Neural crest cell (in vitro differentiated cells): ENCODE data around the gene CYP2S1. TPM values are rescaled to one million over a fixed set of nuclear protein-coding genes. Genes with fewer than 3 reads are reported as not detected.

Experiments used
- DNase-seq: peaks from one replicate; pipeline ENCODE4 v3.0.0; 2021; ENCODE audit warnings: low read depth, mixed read lengths, low spot score
- H3K27ac Mint-ChIP-seq: one replicate; pipeline ENCODE4 v1.8.0; 2021; ENCODE audit warnings: mild to moderate bottlenecking, mixed read lengths; ENCODE audit not compliant: unreplicated experiment
- H3K27me3 Mint-ChIP-seq: 2 replicates; pipeline ENCODE4 v1.8.0; 2021; ENCODE audit warnings: low read depth, mild to moderate bottlenecking, mixed read lengths
- H3K36me3 Mint-ChIP-seq: 2 replicates; pipeline ENCODE4 v1.8.0; 2021; ENCODE audit warnings: low read depth, mild to moderate bottlenecking, mixed read lengths
- H3K4me1 Mint-ChIP-seq: 2 replicates; pipeline ENCODE4 v1.8.0; 2021; ENCODE audit warnings: mixed read lengths
- H3K4me3 Mint-ChIP-seq: one replicate; pipeline ENCODE4 v1.8.0; 2021; ENCODE audit warnings: mild to moderate bottlenecking, mixed read lengths
- H3K9me3 Mint-ChIP-seq: 2 replicates; pipeline ENCODE4 v1.8.0; 2021; ENCODE audit warnings: mixed read lengths
- CTCF ChIP-seq: fragments of 200-600 bp; sonication (generic); conservative IDR thresholded peaks from 2 replicates; pipeline ENCODE4 v1.5.0; 2021; ENCODE audit warnings: antibody characterized with exemption, mild to moderate bottlenecking
- total RNA-seq: library from RNA; stranded (reverse); gene quantifications from 2 replicates; pipeline ENCODE4 v1.2.1, GENCODE V29; 2021

The CYP2S1 gene
- total RNA-seq, 1 donor from 2014 or later, result not detected

GRCh38 chr19:41217741-41218140 is 24.7 kb downstream of the CYP2S1 start:
- Mint-ChIP-seq H3K27ac (peak overlapping the region; percentile 83), H3K4me3 (peak overlapping the region; percentile 72), H3K27me3 (peaks cover 31% of the 10 kb centered on the region), H3K36me3 (no peaks in the 10 kb centered on the region), H3K9me3 (no peaks in the 10 kb centered on the region), H3K4me1 (peaks cover 43% of the 10 kb centered on the region)
- no peak for TF ChIP-seq CTCF
- DNase-seq, result no peak

DNA sequence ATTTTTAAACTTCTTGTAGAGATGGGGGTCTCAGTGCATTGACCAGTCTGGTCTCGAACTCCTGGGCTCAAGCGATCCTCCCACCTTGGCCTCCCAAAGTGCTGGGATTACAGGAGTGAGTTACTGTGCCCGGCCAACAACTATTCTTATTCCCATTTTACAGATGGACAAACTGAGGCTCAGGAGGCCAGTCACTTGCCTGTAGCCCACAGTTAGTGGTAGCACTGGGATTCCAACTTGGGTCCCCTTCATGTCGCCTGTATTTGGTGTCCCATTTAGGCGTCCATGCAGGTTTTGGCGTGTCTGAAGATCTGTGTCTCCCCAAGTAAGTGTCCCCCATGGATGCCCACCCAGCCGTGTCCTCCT is 25.2 kb downstream of the CYP2S1 start:
- Mint-ChIP-seq H3K9me3 (no peaks in the 10 kb centered on the region), H3K4me1 (peaks cover 47% of the 10 kb centered on the region), H3K36me3 (no peaks in the 10 kb centered on the region), H3K27me3 (peaks cover 31% of the 10 kb centered on the region), H3K4me3 (peak overlapping the region; percentile 90), H3K27ac (peak overlapping the region; percentile 21)
- DNase-seq, result no peak
- TF ChIP-seq CTCF, result no peak

GRCh38 chr19:41218615-41219507 is 25.8 kb downstream of the CYP2S1 start, which contains the start of gene AXL:
Gene AXL (plus strand): TSS chr19:41219223. CDS start chr19:41219393, 170 bp downstream.
- H3K4me1 Mint-ChIP-seq, result peaks cover 52% of the 10 kb centered on the region
- H3K4me3 Mint-ChIP-seq, result peak within 1 kb of the TSS; percentile 90
- peak; percentile 50 for DNase-seq
- no peak for TF ChIP-seq CTCF
- H3K27ac Mint-ChIP-seq, result peak within 1 kb of the TSS; percentile 21
- H3K27me3 Mint-ChIP-seq, result peaks cover 33% of the 10 kb centered on the region
- no peaks in the 10 kb centered on the region for H3K36me3 Mint-ChIP-seq
- H3K9me3 Mint-ChIP-seq, result no peaks in the 10 kb centered on the region

GRCh38 chr19:41219924-41220567 is 27.0 kb downstream of the CYP2S1 start:
- no peak for TF ChIP-seq CTCF
- Mint-ChIP-seq H3K27ac (no peak overlapping the region), H3K4me1 (peaks cover 61% of the 10 kb centered on the region)

DNA sequence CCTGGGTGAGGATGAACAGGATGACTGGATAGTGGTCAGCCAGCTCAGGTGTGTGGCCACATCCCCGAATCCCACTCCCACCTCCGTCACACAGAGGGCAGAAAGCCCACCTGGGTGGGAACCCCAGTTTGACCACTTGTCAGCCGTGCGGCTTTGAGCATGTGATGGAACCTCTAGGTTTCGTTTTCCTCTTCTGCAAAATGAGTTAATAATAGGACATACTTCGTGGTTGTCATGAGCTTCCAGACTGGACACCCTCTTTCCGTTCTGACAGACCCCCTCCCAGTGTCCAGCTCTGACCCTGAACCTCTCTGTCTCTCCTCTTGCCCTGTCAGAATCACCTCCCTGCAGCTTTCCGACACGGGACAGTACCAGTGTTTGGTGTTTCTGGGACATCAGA is 27.8 kb downstream of the CYP2S1 start:
- Mint-ChIP-seq H3K4me3 (peak overlapping the region; percentile 74), H3K27ac (no peak overlapping the region), H3K9me3 (no peaks in the 10 kb centered on the region), H3K4me1 (peaks cover 68% of the 10 kb centered on the region), H3K36me3 (no peaks in the 10 kb centered on the region), H3K27me3 (peaks cover 48% of the 10 kb centered on the region)
- no peak for TF ChIP-seq CTCF
- no peak for DNase-seq

More at GRCh38 chr19:41219924-41220567, 27.0 kb downstream of the CYP2S1 start:
- Mint-ChIP-seq H3K4me3 (peak overlapping the region; percentile 83), H3K36me3 (no peaks in the 10 kb centered on the region), H3K27me3 (peaks cover 42% of the 10 kb centered on the region), H3K9me3 (no peaks in the 10 kb centered on the region)
- no peak for DNase-seq
